HG03139 (cell line): ENCODE measurements around the gene GBP1.
A peak's percentile ranks its signal among the peaks of the same experiment; 100 is the strongest.
"Not testable (repeated sequence)": the region's sequence is repeated elsewhere in the genome, so short reads cannot be mapped to it uniquely, and the experiment has no call there.

ENCODE experiments used
- ATAC-seq: cut with Tn5 transposase; IDR thresholded peaks from one replicate; pipeline ENCODE4 v1.9.1; 2021; ENCODE audit not compliant: unreplicated experiment

The GBP1 gene

DNA sequence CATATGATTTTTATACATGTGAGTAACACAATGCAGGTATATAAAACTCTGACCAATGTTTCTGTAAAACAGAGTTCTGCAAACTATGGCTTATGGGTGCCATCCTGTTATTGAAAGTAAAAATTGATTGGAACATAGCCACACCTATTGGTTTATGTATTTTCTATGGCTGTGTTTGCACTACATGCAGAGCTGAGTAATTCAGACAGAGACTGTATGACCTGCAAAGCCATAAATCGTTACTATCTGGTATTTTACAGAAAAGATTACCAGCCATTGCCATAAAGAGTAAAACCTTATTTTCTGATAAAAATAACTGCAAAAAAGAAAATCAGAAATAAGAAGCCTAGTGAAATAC is 13.1 kb downstream of the GBP1 start:
- no peak for ATAC-seq

DNA sequence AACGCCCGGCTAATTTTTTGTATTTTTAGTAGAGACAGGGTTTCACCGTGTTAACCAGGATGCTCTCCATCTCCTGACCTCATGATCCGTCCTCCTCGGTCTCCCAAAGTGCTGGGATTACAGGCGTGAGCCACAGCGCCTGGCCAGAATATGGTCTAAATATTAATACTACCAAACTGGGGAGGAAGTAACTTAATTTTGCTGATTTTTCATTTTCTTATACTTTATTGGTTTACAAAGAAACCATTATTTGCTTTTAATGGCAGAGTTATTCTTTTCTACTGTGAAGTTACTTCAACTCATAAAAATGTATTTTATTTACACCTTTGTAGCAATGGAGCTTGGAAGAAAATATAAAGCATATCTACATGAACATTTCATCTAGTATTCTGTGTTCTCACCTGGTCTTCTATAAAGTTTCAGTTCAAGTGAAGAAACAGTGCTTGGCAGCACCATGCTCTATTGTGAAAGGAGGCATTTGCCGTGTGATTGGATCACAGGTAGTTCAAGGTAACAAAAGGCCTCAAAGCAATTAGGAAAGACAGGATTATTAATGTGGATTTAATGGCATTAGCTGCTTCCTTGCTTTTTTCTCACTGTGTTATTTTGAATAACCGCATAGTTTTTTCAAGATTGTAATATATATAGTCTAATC is 13.6 kb downstream of the GBP1 start:
- ATAC-seq: no peak

DNA sequence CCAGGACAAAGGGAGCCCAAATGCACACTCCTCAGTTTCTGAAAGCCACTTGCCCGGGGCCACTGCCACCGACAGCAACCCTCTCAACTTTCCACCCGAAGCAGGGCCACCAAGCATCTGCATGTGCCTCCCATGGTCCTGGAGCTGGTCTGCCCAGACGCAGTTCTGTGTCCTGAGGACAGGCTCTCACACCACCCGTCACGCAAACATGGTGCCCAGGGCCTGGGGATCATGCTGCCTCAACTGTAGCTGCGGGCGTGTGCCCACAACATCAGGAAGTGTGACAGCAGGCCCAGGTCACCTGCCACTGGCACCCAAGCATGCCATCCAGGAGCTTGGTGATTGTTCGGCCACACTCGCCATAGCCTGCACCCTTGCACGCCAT is 14.4 kb downstream of the GBP1 start:
- no peak for ATAC-seq

DNA sequence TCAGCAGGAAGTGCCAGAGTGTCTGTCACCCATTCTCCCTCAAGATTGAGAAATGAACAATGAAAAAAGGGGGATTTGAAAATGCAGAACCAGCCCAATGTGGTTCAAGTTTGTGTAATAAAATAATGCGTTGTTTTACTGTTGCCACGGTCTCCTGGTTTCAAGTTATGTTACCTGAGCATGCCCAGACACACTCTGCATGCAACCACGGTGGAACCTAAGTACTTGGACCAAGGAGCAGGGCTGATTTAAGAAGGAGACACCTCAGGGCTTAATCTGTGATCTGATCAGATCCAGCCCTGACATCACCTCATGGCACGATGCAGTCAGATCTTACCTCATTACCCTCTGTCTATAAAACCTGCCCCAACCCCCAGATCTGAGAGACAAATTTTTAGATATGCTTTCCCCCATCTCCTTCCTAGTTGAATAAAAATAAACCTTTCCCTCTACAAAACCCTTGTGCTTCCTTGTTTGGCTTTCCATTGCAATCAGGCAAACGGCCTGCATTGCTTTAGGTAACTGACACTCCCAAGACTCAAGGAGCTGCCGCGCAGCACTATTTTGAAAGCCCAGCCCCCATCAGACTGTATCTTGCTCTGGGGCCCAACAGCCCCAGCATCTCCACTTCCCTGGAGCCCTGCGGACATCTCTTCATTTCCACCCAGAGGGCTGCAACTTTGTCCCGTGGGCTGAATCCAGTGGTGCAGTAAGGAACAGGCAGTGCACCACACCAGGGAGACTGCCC is 14.9 kb downstream of the GBP1 start:
- ATAC-seq: not testable (repeated sequence)

DNA sequence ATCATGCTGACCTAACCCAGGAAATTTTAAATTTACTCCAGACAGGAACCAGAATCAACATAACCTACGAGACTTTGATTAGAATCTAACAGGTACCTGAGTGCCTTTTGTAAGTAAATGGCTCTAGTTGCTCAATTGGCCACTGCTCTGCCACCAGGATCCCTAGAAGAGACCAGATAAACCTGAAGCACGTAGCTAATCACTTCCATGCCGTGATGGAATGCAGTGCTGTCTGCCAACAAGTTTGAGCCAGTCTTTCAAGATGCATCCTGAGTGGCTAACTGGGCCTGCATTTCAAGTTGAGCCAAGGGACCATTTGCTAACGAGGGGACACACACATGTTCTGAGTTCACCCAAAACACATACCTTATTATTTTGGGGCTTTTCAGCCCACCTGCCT is 15.8 kb downstream of the GBP1 start:
- ATAC-seq: not testable (repeated sequence)

DNA sequence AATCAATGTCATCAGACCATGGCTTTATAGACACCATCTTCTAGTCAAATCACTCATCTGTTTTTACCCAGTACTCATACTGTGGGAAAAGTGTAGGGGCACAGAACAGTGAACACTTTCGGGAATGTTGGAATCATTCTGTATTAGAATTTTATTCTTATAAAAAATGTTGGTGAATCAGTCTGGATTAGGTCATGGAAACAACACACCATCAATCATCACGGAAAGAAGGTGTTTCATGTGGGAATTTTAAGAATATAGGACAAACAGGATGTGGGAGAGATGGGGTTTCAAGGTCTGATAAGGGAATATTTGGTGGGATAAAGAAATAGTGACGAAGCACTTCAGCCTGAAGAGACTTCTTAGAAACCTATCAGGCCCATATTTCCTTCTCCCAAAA is 17.3 kb downstream of the GBP1 start:
- ATAC-seq: no peak

DNA sequence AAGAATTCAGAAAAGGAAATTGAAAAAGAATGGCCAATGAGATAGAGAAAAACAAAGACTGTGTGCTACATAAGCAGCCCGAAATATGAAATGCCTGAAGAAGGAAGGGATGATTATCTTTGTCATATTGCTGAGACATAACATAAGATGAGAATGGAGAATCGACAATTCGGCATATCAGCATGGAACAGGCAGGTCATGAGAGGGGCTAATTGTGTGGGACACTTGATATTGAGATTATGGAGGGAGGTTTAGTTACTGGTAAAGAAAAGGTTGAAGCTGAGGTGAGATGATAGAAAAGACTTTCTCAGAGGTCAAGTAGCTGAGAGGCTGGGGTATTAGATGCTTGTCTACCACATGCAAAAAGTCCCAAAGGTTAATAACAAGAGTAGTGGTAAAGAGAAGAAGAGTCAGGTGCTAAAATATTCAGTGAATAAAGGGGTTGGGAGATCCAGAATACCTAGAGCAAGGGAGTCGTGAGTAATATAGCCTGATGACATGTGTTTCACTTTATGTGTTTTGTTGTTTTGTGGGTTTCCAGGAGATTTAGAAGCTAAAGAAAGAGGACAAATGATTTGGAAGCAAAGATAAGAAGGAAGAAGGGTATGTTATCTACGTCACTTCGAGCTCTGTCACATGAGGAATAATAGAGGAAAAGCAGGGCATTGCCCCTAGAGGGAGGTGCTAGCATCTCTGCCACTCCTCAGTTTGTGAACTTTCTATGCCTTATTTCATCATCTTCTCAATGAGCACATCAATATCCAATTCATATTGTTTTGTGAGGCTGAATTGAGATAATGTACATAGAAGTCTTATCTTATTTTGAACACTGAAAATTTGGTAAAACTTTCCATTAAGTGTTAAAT is 18.5 kb downstream of the GBP1 start:
- ATAC-seq: not testable (repeated sequence)

DNA sequence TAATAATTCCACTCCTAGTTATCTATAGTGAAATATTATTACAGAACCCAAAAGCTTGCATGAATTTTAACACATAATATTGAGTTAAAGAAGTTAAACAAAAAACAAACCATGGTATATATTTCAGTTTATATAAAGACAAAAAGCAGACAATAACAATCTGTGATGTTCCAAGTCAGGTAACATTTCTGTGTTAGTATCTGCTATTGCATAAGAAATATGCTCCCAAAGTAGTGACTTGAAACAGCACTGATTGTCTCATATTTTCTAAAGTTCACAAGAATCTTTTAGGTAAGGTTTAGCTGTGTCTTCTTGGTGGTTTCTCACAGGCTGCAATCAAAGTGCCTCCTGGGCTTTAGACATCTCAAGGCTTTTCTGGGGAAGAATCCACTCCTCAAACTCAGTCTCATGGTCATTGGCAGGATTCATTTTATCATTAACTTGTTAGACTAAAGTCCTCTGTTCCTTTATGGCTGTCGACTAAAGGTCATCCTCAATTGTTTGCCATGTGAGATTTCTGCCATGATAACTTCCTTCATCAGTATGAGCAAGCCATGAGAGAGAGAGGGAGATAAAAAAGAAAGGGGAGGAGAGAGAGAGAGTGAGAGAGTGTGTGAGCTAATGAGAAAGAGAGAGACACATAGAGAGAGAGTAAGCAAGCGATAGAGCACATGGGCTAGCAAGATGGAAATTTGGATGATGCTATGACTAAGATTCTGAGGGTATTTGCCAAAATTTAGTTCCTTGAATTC is 19.9 kb downstream of the GBP1 start:
- no peak for ATAC-seq

DNA sequence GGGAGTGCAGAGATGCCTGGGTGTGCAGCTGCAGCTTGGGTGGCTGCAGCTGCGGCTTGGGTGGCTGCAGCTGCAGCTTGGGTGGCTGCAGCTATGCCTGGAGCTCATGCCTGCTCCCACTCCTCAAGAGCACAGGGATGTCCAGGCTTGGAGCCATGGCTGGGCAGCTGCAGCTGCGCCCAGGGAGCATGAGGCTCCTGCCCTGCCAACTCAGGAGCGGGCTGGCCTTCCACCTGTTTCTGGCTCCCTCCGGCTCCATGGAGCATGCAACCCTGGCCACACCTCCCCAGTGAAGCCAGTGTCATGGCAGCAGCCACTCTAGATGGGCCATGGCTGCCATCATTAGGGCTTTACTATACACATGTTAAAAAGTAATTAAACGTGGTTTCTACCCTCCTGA is 21.1 kb downstream of the GBP1 start:
- no peak for ATAC-seq

DNA sequence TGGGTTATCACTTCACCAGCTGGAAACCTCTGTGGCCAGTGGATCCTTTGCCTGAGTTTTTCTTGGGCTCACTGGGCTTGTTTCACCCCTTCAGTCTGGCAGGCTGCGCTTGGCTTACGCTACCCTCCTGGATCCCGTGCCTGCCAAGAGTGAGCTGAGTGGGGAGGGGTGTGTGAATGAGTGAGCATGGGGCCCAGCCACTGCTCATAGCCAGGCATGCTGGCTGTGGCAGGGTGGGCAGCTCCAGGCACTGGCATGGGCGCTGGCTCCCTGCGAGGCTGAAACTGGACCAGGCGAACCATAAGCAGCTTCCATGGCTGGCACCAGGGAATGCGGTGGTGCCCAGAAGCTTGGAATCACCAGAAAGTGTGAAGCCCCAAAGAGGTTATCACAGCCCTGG is 22.5 kb downstream of the GBP1 start:
- ATAC-seq: no peak

DNA sequence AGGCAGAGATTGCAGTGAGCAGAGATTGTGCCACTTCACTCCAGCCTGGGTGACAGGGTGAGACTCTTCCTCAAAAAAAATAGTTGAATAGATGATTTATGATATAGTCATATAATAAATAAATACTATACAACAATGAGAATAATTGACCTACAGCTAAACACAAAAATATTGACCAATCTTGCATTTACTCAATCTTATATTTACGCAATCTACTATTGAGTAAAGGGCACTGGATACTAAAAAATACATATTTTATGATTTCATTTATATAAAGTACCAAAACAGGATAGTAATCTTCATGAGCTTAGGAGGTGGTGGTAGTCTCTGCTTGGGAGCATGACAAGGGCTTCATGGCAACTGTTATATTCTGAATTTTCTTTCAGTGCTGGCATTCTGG is 23.3 kb downstream of the GBP1 start:
- no peak for ATAC-seq

DNA sequence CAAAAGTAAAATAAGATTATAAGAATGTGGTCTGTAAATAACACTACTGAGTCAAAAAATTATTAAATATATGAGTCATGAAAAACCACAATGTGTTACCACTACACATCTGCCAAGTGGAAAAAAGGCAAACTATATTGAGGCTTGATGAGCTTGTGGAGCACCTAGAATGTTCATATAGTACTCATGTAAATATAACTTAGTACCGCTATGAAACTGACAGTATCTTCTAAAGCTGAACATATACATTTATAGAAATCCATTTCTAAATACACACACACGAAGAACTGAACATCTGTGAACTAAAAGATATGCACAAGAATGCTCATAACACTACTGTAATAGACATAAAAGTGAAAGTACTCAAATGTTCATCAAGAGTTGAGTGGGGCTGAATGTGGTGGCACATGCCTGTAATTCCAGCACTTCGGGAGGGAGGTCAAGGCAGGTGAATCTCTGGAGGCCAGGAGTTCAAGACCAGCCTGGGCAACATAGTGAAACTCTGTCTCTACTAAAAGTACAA is 23.8 kb downstream of the GBP1 start:
- ATAC-seq: peak; percentile 75

DNA sequence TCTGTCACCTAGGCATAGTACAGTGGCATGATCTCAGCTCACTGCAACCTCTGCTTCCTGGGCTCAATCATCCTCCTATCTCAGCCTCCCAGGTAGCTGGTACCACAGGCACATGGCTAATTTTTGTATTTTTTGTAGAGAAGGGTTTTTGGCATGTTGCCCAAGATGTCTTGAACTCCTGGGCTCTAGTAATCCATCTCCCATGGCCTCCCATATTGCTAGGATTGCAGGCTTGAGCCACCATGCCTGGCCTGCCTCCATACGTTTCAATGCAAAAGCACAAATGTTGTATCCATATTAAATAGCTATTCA is 24.7 kb downstream of the GBP1 start:
- no peak for ATAC-seq

DNA sequence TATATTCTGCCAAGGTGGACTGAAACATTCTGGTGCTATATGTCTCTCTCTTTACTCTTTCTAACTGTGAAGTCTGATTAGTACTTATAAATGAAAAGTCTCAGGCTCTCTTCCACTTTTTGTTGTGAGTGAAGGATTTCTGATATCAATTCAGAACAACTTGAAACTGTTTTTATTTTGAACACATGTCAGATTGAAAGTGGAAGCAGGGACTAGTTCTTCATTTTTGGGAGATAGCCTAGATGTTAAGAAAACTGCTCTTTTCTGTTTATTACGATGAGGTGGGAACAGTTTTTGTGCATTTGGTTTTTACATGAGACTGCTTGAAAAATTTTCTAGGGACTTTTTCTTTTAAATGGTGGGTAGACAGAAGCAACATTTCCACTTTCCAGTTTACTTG is 27.8 kb downstream of the GBP1 start:
- ATAC-seq: no peak

DNA sequence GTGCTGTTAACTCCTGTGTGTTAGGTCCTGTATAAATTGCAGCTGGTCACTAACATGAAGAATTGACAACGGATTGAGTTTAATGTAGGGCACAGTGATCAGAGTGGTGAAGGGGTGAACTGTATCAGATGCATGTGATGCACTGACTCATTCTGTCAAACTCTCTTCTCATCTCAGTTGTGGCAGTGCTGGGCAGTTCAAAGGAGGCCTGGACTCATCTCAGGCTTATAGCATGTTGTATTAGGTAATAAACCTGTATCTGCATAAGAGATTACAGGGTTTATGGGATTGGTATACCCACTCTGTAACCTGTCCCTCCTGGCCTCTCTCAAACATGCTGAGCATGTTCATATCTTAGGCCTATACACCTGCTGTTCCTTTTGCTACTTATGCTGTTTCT is 29.9 kb downstream of the GBP1 start:
- no peak for ATAC-seq

DNA sequence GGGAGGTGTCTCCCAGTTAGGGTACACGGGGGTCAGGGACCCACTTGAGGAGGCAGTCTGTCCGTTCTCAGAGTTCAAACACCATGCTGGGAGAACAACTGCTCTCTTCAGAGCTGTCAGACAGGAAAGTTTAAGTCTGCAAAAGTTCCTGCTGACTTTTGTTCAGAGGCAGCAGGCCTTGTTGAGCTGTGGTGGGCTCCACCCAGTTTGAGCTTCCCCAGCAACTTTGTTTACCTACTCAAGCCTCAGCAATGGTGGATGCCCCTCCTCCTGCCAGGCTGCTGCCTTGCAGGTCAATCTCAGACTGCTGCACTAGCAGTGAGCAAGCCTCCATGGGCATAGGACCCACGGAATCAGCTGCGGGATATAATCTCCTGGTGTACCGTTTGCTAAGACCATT is 31.0 kb downstream of the GBP1 start:
- not testable (repeated sequence) for ATAC-seq

DNA sequence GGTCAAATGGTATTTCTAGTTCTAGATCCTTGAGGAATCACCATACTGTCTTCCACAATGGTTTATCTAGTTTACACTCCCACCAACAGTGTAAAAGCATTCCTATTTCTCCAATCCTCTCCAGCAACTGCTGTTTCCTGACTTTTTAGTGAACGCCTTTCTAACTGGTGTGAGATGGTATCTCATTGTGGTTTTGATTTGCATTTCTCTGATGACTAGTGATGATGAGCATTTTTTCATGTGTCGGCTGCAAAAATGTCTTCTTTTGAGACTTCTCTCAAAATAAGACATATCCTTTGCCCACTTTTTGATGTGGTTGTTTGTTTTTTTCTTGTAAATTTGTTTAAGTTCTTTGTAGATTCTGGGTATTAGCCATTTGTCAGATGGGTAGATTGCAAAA is 36.0 kb downstream of the GBP1 start:
- ATAC-seq: not testable (repeated sequence)

DNA sequence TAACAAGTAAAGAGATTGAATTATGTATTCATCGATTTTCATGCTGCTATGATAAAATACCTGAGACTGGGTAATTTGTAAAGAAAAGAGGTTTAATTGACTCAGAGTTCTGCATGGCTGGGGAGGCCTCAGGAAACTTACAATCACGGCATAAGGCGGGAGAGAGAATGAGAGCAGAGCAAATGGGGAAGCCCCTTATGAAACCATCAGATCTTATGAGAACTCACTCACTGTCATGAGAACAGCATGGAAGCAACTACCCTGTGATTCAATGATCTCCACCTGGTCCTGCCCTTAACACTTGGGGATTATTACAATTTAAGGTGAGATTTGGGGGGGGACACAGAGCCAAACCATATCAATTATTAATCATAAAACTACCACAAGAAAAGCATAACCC is 39.1 kb downstream of the GBP1 start:
- no peak for ATAC-seq

DNA sequence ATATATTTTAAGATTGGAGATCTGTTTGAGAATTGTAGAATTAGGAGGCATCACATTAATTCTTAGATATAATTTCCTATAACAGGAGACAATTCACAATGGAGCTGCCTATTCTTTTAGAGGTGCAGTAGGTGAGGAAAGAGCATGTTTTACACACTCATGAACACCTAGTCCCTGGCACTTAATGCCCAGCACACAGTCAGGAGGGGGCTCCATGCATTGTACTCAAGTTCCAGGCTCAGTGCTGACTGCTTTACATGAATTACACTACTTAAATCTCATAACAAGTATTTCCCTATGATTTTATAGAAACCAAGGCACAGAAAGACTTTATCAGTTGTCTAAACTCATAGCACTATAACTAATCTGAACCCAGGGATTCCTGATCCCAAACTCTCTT is 42.0 kb downstream of the GBP1 start:
- peak; percentile 7 for ATAC-seq

DNA sequence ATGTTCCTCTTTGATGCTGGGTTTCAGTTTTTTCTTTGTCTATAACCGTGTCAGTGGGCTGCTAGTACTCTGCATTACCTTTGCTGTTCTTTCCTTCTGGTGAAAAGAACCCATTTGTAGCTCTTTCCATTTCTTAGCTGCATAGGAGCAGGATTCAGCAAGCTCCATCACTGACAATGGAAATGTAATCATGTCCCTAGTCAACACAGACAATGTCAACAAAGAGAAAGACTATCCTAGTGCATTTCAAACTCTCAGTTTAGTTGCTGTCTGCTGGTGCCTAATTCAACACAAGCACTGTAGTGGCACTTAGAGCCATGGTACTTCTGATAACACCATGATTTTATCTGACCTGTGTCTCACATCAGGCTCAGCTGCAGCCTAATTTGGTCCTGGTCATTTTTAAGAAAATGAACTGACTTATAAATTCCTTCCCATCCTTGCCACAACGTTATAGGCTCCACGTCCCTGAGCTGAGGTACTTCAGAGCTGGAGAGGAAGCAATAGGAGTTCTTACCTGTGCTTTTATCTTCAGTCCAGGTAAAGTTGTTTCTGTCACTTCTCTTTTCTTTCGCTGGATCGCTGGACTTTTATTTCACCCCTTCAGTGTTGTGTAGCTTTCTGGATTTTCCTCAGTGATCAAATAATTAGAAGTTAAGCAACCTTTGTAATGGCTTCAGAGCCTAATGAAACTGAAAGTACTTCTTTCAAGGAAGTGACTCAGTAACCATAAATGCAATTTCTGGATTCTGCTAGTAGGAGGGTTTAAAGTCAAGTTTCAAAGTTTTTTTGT is 42.6 kb downstream of the GBP1 start, which contains the start of gene GBP3:
TSS of gene GBP3 (minus strand) at position 700 of the 793 bp plus-strand sequence. CDS start 2,145 bp downstream, outside the sequence.
- peak; percentile 71 for ATAC-seq
